Thoracic aorta (tissue), 2 donors: ENCODE measurements around the gene EFCAB5. TPM values are rescaled to one million over a fixed set of nuclear protein-coding genes. Genes with fewer than 3 reads are reported as not detected.

Experiments
- ATAC-seq: fragments of 150-250 bp; one replicate; pipeline ENCODE4 v1.8.0; 2017; ENCODE audit warnings: low read depth; ENCODE audit not compliant: insufficient number of reproducible peaks, low FRiP score
- DNase-seq: peaks from one replicate; pipeline ENCODE4 v3.0.0-alpha.2; 2020; ENCODE audit warnings: low spot score
- H3K27ac ChIP-seq, 2 donors: fragments of 200-600 bp; sonication (generic); 1 replicate in 1 of 2; 2 replicates in 1 of 2; pipeline ENCODE4 v1.5.1; 2016; ENCODE audit warnings: mild to moderate bottlenecking in 2 of 2, moderate library complexity in 2 of 2
- H3K27me3 ChIP-seq: fragments of 200-600 bp; sonication (generic); replicated peaks from 2 replicates; pipeline ENCODE4 v1.6.0; 2016; ENCODE audit warnings: mild to moderate bottlenecking; ENCODE audit not compliant: insufficient read depth
- H3K36me3 ChIP-seq: fragments of 200-600 bp; sonication (generic); one replicate; pipeline ENCODE4 v1.5.1; 2016
- H3K4me1 ChIP-seq, 2 donors: fragments of 200-600 bp; sonication (generic); 1 replicate in 1 of 2; 2 replicates in 1 of 2; pipeline versions ENCODE4 v1.5.1 to v1.6.0; 2016; ENCODE audit warnings: low read depth in 2 of 2, mild to moderate bottlenecking in 1 of 2; ENCODE audit not compliant: control insufficient read depth in 1 of 2
- H3K4me3 ChIP-seq: fragments of 200-600 bp; sonication (generic); 2 replicates; pipeline ENCODE4 v1.5.1; 2016; ENCODE audit warnings: mild to moderate bottlenecking
- H3K9me3 ChIP-seq: fragments of 200-600 bp; sonication (generic); 2 replicates; pipeline ENCODE4 v1.5.1; 2016
- CTCF ChIP-seq: fragments of 200-600 bp; sonication (generic); IDR thresholded peaks from one replicate; pipeline ENCODE4 v1.5.1; 2019; ENCODE audit warnings: antibody characterized with exemption
- total RNA-seq, 2 donors: library from RNA; depleted of rRNA; stranded (reverse); fragments of >200 nt; gene quantifications; one replicate each; pipeline versions ENCODE4 v1.1.0 to v1.2.3, GENCODE V29; 2016

EFCAB5 gene
- total RNA-seq, 2 donors from 2014 or later, result 1.9 TPM; not detected in 1

GRCh38 chr17:30124273-30124796 lies 182.9 kb downstream of the EFCAB5 start:
- H3K9me3 ChIP-seq, result no peaks in the 10 kb centered on the region
- H3K36me3 ChIP-seq, result peaks cover 2% of the 10 kb centered on the region
- no peak overlapping the region for H3K4me3 ChIP-seq
- no peaks in the 10 kb centered on the region for H3K27me3 ChIP-seq
- no peak for ATAC-seq
- TF ChIP-seq CTCF, result no peak
- no peak for DNase-seq
- H3K27ac ChIP-seq, result no peak overlapping the region
- peaks cover 17 to 24% of the 10 kb centered on the region in 2 donors for H3K4me1 ChIP-seq

- H3K27me3 ChIP-seq, result no peaks in the 10 kb centered on the region
- no peak overlapping the region for H3K27ac ChIP-seq
- H3K9me3 ChIP-seq, result no peaks in the 10 kb centered on the region
- DNase-seq, result no peak
- peaks cover 4 to 6% of the 10 kb centered on the region in 2 donors for H3K4me1 ChIP-seq
- H3K36me3 ChIP-seq, result no peaks in the 10 kb centered on the region
- no peak for TF ChIP-seq CTCF
- no peak overlapping the region for H3K4me3 ChIP-seq
- no peak for ATAC-seq
Observed at GRCh38 chr17:30130121-30130520, 188.7 kb downstream of the EFCAB5 start.

- no peaks in the 10 kb centered on the region for H3K4me1 ChIP-seq
- H3K36me3 ChIP-seq, result no peaks in the 10 kb centered on the region
- no peak overlapping the region for H3K27ac ChIP-seq
- no peaks in the 10 kb centered on the region for H3K9me3 ChIP-seq
- ATAC-seq (no peak), DNase-seq (no peak)
- no peak overlapping the region for H3K4me3 ChIP-seq
- TF ChIP-seq CTCF, result no peak
- no peaks in the 10 kb centered on the region for H3K27me3 ChIP-seq
Observed at GRCh38 chr17:30132615-30133014, 191.2 kb downstream of the EFCAB5 start.

GRCh38 chr17:30133197-30133596 lies 191.8 kb downstream of the EFCAB5 start:
- no peak for TF ChIP-seq CTCF
- no peaks in the 10 kb centered on the region for H3K27me3 ChIP-seq
- DNase-seq, result no peak
- ATAC-seq, result no peak
- no peaks in the 10 kb centered on the region for H3K9me3 ChIP-seq
- no peak overlapping the region for H3K4me3 ChIP-seq
- H3K4me1 ChIP-seq, result no peaks in the 10 kb centered on the region
- H3K27ac ChIP-seq, result no peak overlapping the region
- no peaks in the 10 kb centered on the region for H3K36me3 ChIP-seq

GRCh38 chr17:30134551-30134950 lies 193.1 kb downstream of the EFCAB5 start:
- Histone ChIP-seq H3K27ac (no peak overlapping the region), H3K9me3 (no peaks in the 10 kb centered on the region), H3K27me3 (no peaks in the 10 kb centered on the region), H3K4me3 (no peak overlapping the region), H3K36me3 (no peaks in the 10 kb centered on the region), H3K4me1 (no peaks in the 10 kb centered on the region)
- DNase-seq, result no peak
- TF ChIP-seq CTCF, result no peak
- no peak for ATAC-seq
